ENCODE data around the gene EME2. TPM values are rescaled to one million over a fixed set of nuclear protein-coding genes. Genes with fewer than 3 reads are reported as not detected.
"Not testable (repeated sequence)": the region's sequence is repeated elsewhere in the genome, so short reads cannot be mapped to it uniquely, and the experiment has no call there.

Gene EME2, protein sequence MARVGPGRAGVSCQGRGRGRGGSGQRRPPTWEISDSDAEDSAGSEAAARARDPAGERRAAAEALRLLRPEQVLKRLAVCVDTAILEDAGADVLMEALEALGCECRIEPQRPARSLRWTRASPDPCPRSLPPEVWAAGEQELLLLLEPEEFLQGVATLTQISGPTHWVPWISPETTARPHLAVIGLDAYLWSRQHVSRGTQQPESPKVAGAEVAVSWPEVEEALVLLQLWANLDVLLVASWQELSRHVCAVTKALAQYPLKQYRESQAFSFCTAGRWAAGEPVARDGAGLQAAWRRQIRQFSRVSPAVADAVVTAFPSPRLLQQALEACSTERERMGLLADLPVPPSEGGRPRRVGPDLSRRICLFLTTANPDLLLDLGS
- 4.8 TPM for polyA plus RNA-seq (2013, experiment 1 of 2; ENCODE audit: insufficient read length)
- 5.2 TPM for polyA plus RNA-seq (2013, experiment 2 of 2; ENCODE audit: insufficient read length)

DNA sequence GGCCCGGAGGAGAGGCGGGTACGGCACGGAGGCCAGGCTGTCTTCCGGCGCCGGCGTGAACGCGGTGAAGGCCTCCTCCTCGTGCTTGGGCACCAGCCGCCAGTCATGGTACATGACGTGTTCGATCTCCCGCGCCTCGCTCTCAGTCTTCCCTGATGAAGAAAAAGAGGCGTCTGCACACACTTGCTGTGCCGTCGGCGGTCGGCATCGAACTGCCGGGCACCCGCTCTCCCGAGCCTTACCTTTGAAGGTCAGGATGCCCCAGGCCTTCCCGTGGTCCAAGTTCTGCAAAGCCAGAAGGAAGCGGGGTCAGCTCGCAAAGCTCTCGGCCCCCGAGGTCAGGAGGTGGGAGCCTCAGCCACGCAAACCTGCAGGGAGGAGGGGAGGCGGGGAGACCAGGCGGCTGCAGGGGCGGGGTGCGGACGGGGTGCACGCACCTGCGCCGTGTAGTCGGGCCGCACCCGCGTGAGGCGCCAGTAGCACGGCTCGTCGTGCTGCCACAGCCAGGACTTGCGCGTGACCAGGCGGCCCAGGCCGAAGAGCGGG, at the start of gene EME2:
Gene EME2, plus strand, starts transcription at position 449 of the 546 bp plus-strand sequence. CDS start 418 bp downstream, outside the sequence.
- no peak for DNase-seq

DNA sequence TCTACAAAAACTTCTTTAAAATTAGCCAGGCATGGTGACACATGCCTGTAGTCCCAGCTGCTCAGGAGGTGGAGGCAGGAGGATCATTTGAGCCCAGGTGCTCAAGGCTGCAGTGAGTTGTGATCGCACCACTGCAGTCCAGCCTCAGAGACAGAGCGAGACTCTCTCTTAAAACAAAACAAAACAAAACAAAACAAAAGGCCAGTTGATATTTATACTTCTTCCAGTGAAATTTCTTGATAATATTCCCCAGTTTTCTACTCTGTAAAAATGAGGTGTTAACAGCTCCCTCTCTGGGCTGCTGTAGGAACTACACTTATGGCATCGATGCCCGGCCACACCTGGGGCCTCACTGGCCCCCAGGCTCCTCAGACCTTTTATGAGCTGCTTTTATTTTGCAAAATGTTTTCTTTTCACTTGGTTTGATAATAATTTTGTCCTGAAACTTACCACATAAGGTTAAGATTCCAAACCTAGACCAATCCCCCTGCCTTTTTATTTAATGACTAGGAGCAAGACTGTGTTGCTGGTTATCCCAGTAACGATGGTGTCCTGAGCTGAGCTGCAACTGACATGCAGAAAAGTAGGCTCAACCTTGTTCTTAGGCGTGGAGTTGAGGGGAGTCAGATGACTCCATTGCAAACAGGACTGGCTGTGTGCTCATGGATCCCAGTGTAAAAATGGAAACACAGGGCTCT, 49.0 kb upstream of the EME2 start:
- DNase-seq, result peak; percentile 19

DNA sequence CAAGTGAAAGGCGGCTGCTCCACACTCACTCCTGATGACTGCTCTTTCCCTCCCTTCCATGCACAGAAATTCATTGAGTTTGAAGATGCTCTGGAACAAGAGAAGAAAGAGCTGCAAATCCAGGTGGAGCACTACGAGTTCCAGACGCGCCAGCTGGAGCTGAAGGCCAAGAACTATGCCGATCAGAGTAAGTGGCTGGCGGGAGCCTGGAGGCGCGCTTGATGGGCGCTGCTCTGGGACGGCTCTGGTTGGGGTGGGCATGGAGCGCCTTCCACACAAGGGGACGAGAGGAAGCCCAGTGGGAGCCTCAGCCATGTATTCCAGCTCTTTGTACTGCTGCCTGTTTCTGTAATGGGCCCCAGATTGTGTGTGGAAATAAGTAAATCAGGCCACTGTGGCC, 48.1 kb upstream of the EME2 start:
- no peak for DNase-seq

DNA sequence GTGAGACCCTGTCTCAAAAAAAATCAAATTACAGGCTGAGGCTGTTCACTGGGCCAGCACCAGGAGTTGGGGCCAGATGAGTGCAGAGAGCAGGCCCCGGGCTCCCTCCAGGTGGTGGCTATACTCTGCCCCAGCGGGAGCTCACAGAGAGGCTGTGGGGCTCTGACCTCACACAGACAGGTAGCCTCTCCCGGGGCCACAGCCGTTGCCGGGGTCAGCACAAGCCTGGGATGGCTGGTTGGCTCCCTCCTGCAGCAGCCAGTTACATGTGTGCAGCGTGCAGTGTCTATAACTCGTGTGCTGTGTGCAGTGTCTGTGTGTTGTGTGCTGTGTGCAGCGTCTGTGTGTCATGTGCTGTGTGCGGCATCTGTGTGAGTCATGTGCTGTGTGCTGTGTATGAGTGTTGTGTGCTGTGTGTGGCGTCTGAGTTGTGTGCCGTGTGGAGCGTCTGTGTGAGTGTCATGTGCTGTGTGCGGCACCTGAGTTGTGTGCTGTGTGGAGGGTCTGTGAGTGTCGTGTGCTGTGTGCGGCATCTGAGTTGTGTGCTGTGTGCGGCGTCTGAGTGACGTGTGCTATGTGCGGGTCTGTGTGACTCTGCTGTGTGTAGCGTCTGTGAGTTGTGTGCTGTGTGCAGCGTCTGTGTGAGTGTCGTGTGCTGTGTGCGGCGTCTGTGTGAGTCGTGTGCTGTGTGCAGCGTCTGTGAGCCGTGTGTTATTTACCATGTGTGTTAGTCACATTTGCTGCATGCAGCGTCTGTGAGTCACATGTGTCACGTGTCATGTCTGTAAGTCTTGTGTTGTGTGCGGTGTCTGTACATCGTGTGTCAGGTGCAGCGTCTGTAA, 45.7 kb upstream of the EME2 start:
- DNase-seq, result no peak

DNA sequence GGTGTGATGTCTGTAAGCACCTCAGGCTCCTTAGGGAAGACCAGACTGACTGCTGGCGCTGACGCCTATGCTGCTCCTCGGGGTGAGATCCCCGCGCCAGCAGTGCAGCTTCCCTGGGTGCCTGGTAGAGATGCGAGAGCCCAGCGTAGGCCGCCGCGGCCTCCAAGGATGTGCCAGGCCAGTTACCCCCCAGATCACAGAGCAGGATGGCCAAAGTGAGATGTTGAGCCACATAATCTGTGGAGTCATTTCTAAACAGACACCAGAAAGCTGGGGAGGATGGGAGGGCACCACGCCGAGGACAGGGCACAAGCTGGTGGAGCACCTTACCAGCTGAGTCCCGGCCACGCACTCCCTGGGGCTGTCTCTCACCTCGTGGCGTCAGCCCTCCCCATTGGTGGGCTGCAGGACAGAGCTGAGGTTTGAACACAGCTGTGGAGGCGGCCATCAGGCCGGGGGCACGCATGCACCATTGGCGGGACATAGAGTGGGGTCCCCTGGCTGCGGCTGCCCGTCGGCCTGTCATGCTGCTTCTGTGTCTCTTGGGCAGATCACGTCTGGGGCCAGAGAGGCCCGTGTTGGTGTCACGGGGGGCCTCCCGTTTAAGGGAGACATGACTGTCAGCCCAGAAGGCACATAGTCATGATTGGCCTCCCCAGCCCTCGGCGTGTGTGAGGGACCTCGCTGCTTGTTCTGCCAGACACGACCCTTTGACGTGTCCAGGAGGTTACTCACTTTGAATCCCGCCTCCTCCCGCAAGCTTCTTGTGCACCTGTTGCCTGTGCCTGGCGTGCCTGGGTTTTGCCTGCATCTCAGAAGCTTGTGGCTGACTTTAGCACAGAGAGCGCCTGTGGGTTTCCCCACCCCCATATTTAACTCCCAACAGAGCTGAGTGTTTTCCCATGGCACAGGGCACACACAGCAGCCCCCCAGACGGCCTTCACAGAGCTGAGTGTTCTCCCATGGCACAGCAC, 44.7 kb upstream of the EME2 start:
- DNase-seq, result no peak

DNA sequence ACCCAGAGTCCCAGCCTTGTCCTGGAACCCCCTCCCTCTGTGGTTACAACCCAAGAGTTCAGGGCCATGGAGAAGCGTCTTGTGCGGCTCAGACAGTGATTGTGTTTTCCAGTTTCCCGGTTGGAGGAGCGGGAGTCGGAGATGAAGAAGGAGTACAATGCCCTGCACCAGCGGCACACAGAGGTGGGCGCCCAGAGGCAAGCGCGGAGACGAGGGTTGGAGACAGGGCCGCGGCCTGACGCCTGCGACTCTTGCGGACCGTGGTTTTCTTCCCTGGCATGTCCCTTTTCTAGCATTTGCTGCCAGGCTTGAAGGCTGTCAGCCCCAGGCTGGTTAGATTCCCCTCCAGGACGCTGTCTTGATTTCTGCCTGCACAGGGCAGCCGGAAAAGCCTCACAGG, 43.6 kb upstream of the EME2 start:
- DNase-seq, result no peak

DNA sequence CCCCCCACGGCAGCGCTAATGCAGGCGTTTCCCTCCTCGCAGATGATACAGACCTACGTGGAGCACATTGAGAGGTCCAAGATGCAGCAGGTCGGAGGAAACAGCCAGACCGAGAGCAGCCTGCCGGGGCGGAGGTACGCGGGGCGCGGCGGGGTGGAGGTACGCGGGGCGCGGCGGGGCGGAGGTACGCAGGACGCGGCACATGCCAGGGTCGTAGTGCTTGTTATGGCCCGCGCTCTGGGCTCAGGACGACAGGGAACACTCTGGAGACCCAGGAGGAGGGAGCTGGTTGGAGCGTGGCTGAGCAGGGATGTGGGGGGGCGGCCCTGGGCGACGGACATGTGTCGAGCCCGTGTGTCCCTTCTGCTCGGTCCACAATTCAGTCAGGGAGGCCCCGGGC, 43.2 kb upstream of the EME2 start:
- DNase-seq, result no peak

DNA sequence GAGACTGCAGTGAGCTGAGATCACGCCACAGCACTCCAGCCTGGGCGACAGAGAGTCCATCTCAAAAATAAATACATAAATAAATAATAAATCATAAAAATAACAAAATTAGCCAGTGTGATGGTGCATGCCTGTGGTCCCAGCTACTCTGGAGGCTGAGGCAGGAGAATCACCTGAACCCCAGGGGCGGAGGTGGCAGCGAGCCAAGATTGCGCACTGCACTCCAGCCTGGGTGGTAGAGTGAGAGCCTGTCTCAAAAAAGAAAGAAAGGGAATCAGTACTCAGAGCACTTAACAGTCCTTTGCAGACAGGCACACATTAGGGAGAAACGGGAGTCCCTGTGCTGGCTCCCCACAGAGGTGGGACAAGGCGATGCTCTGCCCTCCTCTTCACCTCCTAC, 41.5 kb upstream of the EME2 start:
- DNase-seq, result no peak

DNA sequence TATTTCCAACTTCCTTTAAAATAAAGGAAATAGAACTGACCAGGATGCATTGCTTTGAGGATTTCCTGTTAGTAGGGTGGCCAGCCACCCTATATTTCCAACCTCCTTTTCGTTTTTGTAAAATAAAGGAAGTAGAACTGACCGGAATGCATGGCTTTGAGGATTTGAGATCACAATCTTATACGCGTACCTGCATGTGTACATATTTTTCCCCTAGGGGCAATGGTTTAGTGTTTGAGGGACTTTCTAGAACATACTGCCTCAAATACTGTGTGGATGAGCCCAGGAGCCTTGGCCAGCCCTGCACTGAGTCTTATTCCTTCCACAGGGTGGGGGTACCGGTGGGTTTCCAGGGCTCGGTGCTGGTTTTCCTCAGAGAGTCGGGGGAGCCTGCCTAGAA, 41.0 kb upstream of the EME2 start:
- DNase-seq, result no peak

DNA sequence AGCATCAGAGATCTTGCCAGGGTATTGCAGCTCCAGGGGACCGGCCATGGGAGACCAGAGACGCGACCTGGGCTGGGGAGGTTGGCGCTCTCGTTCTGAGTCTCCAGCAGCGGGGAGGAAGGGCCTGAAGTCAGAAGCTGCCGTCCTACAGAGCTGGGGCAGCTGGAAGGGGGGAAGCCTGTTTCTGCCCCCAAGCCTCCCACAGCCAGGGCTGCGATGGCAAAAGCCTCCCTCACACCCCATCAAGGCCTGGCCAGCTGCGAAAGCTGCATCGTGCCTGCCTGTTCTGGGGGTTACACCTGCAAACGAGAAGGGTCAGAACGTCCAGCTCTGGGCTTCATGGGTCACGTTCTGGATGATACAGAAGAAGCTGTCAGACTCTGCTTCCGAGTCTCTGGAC, 40.5 kb upstream of the EME2 start:
- DNase-seq, result no peak

DNA sequence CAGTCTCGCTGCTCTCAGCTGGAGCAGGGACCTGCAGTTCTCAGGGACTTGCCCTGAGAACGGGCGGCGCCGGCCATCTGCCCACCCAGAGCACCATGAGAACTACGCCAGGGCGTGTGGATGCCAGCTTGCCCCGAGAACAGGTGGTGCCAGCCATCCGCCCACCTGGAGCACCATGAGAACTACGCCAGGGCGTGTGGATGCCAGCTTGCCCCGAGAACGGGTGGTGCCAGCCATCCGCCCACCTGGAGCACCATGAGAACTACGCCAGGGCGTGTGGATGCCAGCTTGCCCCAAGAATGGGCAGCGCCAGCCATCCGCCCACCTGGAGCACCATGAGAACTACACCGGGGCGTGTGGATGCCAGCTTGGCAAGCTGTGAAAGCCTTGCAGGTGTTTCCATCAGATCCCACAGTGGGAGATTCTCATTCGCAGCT, 40.0 kb upstream of the EME2 start:
- DNase-seq, result not testable (repeated sequence)

DNA sequence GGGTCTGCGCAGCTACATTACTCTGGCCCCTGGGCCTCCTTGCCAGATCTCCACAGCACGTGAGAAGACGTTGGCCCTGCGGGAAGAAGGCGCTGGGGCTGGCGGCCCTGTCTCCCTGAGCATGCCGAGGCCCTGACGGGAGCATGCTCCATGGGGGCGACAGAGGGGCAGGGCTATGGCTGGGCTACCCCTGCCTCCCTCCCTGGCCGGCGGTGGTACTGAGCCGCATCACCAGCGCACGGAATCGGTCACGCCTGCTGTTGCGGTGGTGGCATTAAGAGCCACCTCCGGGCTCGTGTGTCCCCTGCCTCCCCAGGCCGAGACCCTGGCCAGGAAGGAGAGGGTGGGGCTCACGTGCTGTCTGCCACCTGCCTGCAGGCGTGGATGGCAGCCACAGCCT, 38.5 kb upstream of the EME2 start:
- DNase-seq, result no peak

DNA sequence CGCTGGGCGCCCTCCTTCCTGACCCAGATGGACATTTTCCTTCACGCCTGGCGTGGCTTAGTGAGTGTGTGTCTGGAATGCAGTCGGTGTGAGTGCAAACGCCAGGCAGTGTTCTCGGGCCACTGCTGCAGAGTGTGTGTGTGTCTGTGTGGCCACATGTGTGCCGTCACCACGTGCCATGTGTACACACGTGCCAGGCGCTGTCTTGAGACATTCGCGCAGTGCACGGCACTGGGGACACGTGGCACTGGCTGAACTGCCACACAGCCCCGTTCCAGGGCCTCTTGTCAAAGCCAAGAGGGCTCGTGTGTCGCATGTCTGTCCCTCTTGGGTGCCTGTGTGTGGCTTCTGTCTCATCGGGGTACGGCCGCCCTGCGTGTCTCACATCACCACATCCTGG, 37.8 kb upstream of the EME2 start:
- DNase-seq, result no peak

DNA sequence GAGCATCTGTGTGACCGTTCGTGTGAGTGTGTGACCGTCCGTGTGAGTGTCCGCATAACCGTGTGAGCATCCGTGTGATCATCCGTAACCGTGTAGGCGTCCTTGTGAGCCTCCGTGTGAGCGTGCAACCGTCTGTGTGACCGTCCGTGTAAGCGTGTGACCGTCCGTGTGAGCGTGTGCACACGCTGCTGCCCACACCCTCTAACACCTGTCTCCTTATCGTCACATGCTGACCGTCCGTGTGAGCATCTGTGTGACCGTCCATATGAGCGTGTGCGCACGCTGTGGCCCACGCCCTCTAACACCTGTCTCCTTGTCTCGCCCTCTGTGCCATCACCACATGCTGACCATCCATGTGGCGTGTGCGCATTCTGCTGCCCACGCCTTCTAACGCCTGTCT, 32.4 kb upstream of the EME2 start:
- no peak for DNase-seq

DNA sequence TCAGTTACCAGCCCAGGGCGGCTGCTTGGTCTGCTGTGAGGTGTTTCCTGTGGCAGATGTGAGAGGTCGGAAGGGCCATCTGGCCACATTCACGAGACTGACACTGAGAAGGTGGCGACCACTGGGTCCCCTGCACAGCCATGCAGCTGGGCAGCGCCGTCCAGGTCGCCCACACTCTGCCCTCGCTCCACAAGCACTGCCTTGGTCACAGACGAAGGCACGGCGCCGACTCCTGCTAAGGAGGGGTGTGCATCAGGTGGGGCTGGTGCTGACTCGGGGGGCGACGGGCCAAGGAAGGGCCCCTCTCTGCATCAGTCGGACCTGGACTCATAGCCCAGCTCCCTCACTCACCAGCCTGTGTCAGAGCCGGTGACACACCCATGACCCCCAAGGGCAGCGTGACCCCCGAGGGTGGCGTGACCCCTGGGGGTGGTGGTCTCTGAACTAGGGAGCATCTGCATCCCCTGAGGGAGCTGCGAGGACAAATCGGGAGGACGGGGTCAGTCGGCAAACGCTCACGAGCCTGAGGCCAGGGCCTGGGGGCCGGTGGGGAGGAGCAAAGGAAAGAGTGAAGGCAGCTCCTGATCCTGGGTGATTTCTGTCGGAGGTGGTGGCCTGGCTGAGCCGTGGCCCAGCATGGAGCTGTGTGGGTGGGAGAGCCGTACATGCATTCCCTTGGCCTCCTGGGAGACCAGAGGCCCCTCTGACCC, 31.7 kb upstream of the EME2 start:
- DNase-seq, result no peak

DNA sequence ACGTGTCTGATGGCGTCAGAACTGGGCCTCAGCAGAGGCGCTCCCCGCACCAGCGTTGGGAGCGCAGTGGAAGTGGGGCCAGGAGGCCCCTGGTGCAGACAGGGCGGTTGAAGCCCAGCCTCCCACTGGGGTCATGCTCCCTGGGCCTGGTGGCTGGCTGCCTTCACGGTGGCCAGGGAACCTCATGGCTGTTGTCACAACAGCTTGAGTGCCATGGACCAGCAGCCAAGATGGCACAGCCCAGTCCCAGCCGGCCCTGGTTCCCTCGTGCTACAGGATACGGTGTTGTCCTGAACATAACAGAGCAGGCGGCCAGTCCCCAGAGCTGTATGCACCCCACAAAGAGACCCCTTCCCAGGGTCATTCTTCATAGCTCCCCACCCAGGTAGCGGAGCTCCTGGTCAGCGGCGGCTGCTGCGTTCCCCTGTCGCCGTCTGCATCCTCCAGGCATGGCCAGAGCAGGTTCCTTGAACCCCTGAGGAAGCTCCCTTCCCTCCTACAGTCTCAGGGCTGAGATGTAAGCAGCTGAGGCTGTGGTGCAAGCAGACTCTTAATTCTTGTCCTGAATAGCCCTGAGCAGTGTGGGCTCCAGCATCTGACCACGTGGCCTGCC, 31.0 kb upstream of the EME2 start:
- DNase-seq, result no peak

DNA sequence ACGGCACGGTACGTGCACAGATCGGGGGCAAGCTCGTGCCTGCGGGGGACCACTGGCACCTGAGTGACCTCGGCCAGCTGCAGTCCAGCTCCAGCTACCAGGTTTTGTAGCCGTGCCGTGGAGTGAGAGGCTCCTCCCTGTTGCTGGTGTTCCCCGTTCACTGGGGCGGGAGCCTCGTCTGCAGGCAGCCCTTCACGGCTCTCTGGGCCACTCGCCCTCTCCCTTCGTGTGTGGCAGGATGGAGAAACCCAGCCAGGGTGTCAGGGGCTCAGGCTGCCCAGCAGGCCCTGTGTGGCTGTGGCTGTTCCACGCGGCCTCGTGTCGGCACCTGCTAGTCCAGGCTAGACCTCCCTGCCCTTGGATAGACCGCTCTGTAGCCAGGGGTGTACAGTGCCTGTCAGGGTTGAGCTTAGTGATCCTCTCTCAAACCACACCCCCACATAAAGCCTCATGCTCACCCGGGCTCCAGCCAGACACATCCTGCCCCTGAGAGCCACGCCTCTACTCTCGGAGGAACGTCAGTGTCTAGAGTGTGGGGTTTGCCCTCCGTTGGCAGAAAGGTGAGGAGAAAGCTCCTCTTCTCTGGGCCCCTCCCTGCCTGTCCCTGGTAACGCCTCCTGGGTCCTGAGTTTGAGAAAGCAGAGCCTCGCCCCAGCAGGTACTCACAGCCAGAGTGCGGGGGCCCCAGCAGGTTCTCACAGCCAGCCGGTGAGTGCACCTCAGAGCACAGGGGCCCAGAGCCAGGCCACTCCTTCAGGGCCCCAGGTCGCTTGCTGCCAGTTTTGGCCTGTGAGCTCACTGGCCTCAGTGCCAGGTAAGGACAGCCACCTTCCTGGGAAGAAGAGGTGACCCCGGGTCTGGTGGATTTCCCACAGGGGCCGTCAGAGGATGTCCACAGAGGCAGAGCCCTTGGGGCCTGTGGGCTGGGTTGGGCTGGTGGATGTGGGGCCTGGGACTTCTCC, 29.0 kb upstream of the EME2 start:
- no peak for DNase-seq

DNA sequence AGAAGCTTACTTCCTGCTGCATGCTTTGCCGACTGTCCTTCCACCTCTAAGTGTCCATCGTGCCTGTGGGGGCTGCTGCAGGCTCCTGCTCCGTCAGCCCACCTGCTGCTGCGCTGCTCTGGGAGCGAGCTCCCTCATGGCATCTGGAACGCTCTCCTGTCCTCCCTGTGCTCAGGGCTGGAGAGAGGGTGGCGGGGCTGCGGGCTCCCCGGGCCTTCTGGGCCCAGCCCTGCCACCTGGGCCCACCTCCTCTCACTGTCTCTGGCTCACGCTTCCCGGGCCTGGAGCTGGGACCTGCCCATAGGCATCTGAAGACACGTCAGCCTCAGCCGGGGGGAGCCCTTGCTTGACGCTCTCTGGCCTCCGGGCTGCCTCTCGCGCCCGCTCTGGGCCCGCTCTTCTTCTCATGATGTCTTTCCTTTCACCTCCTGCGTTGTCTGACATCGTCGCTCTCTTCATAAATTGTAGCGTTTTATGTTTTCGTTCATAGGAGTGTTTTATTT, 28.2 kb upstream of the EME2 start:
- DNase-seq, result no peak

All from fibroblast of skin of abdomen (primary cell).